ENCODE results near the gene LRP1. TPM values are rescaled to one million over a fixed set of nuclear protein-coding genes. Genes with fewer than 3 reads are reported as not detected.

Gene LRP1
- polyA plus RNA-seq, 2 donors: 29.6 to 47.6 TPM

GRCh38 chr12:57088354-57089270 is 39.7 kb upstream of the LRP1 start, which contains the start of gene NAB2:
TSS of gene NAB2 (plus strand) at chr12:57089114. CDS start at chr12:57089272, 158 bp downstream.
- H3K27me3 ChIP-seq (ENCODE audit: control insufficient read depth in 1 of 2, insufficient read depth in 2 of 2, low read length in 2 of 2): no peaks in the 10 kb centered on the region
- peak within 1 kb of the TSS; percentile 98 to 99 for H3K27ac ChIP-seq (ENCODE audit: low read depth in 2 of 2, low read length in 1 of 2)
- WGBS, 2 donors: 0 to 1% methylated on average over 52 to 91 of the region's 91 CpGs
- peak within 1 kb of the TSS; percentile 59 to 75 for H3K4me3 ChIP-seq (ENCODE audit: low read depth in 1 of 2, low read length in 2 of 2)
- no peaks in the 10 kb centered on the region for H3K9me3 ChIP-seq (ENCODE audit: control insufficient read depth in 2 of 2, insufficient read depth in 1 of 2, low read depth in 1 of 2, low read length in 1 of 2)
- peaks cover 3 to 19% of the 10 kb centered on the region in 2 donors for H3K4me1 ChIP-seq (ENCODE audit: control insufficient read depth in 2 of 2, insufficient read depth in 2 of 2, low read length in 1 of 2)
- peaks cover 3 to 15% of the 10 kb centered on the region in 2 donors for H3K36me3 ChIP-seq (ENCODE audit: control insufficient read depth in 2 of 2, insufficient read depth in 2 of 2, low read length in 1 of 2)

- Histone ChIP-seq H3K9me3 (ENCODE audit: control insufficient read depth in 2 of 2, insufficient read depth in 1 of 2, low read depth in 1 of 2, low read length in 1 of 2) (no peaks in the 10 kb centered on the region), H3K27ac (ENCODE audit: low read depth in 2 of 2, low read length in 1 of 2) (peak overlapping the region; percentile 98 to 99), H3K36me3 (ENCODE audit: control insufficient read depth in 2 of 2, insufficient read depth in 2 of 2, low read length in 1 of 2) (peaks cover 3 to 16% of the 10 kb centered on the region in 2 donors), H3K4me1 (ENCODE audit: control insufficient read depth in 2 of 2, insufficient read depth in 2 of 2, low read length in 1 of 2) (peaks cover 5 to 25% of the 10 kb centered on the region in 2 donors), H3K27me3 (ENCODE audit: control insufficient read depth in 1 of 2, insufficient read depth in 2 of 2, low read length in 2 of 2) (no peaks in the 10 kb centered on the region), H3K4me3 (ENCODE audit: low read depth in 1 of 2, low read length in 2 of 2) (peak overlapping the region; percentile 59 to 75)
- WGBS, 2 donors: 0 to 2% methylated on average over 45 of the region's 45 CpGs
Observed at GRCh38 chr12:57089271-57090245, 38.7 kb upstream of the LRP1 start.

- Histone ChIP-seq H3K36me3 (ENCODE audit: control insufficient read depth in 2 of 2, insufficient read depth in 2 of 2, low read length in 1 of 2) (peaks cover 3 to 16% of the 10 kb centered on the region in 2 donors), H3K4me3 (ENCODE audit: low read depth in 1 of 2, low read length in 2 of 2) (peak overlapping the region; percentile 26 to 59), H3K27me3 (ENCODE audit: control insufficient read depth in 1 of 2, insufficient read depth in 2 of 2, low read length in 2 of 2) (no peaks in the 10 kb centered on the region), H3K9me3 (ENCODE audit: control insufficient read depth in 2 of 2, insufficient read depth in 1 of 2, low read depth in 1 of 2, low read length in 1 of 2) (no peaks in the 10 kb centered on the region), H3K27ac (ENCODE audit: low read depth in 2 of 2, low read length in 1 of 2) (peak overlapping the region; percentile 65 to 74), H3K4me1 (ENCODE audit: control insufficient read depth in 2 of 2, insufficient read depth in 2 of 2, low read length in 1 of 2) (peaks cover 7 to 31% of the 10 kb centered on the region in 2 donors)
- 30 to 41% methylated on average over 6 of the region's 6 CpGs for WGBS, 2 donors
Observed at GRCh38 chr12:57090490-57090889, 37.8 kb upstream of the LRP1 start.

GRCh38 chr12:57090924-57091637 is 37.2 kb upstream of the LRP1 start:
- H3K27me3 ChIP-seq (ENCODE audit: control insufficient read depth in 1 of 2, insufficient read depth in 2 of 2, low read length in 2 of 2): no peaks in the 10 kb centered on the region
- WGBS, 2 donors: 47 to 67% methylated on average over 20 to 22 of the region's 22 CpGs
- H3K36me3 ChIP-seq (ENCODE audit: control insufficient read depth in 2 of 2, insufficient read depth in 2 of 2, low read length in 1 of 2): peaks cover 3 to 16% of the 10 kb centered on the region in 2 donors
- H3K4me3 ChIP-seq (ENCODE audit: low read depth in 1 of 2, low read length in 2 of 2): peak overlapping the region; percentile 0 to 59
- H3K4me1 ChIP-seq (ENCODE audit: control insufficient read depth in 2 of 2, insufficient read depth in 2 of 2, low read length in 1 of 2): peaks cover 7 to 30% of the 10 kb centered on the region in 2 donors
- H3K9me3 ChIP-seq (ENCODE audit: control insufficient read depth in 2 of 2, insufficient read depth in 1 of 2, low read depth in 1 of 2, low read length in 1 of 2): no peaks in the 10 kb centered on the region
- peak overlapping the region; percentile 65 to 74 for H3K27ac ChIP-seq (ENCODE audit: low read depth in 2 of 2, low read length in 1 of 2)

- Histone ChIP-seq H3K9me3 (ENCODE audit: control insufficient read depth in 2 of 2, insufficient read depth in 1 of 2, low read depth in 1 of 2, low read length in 1 of 2) (no peaks in the 10 kb centered on the region), H3K27me3 (ENCODE audit: control insufficient read depth in 1 of 2, insufficient read depth in 2 of 2, low read length in 2 of 2) (no peaks in the 10 kb centered on the region), H3K36me3 (ENCODE audit: control insufficient read depth in 2 of 2, insufficient read depth in 2 of 2, low read length in 1 of 2) (peaks cover 3 to 20% of the 10 kb centered on the region in 2 donors), H3K27ac (ENCODE audit: low read depth in 2 of 2, low read length in 1 of 2) (peak overlapping the region; percentile 18 to 65), H3K4me3 (ENCODE audit: low read depth in 1 of 2, low read length in 2 of 2) (no peak overlapping the region), H3K4me1 (ENCODE audit: control insufficient read depth in 2 of 2, insufficient read depth in 2 of 2, low read length in 1 of 2) (peaks cover 7 to 37% of the 10 kb centered on the region in 2 donors)
- WGBS, 2 donors: 65 to 68% methylated on average over 24 to 25 of the region's 25 CpGs
Observed at GRCh38 chr12:57091638-57092528, 36.4 kb upstream of the LRP1 start.

GRCh38 chr12:57092529-57092862 is 35.8 kb upstream of the LRP1 start:
- Histone ChIP-seq H3K27ac (ENCODE audit: low read depth in 2 of 2, low read length in 1 of 2) (peak overlapping the region; percentile 79 to 95), H3K27me3 (ENCODE audit: control insufficient read depth in 1 of 2, insufficient read depth in 2 of 2, low read length in 2 of 2) (no peaks in the 10 kb centered on the region), H3K4me3 (ENCODE audit: low read depth in 1 of 2, low read length in 2 of 2) (no peak overlapping the region), H3K4me1 (ENCODE audit: control insufficient read depth in 2 of 2, insufficient read depth in 2 of 2, low read length in 1 of 2) (peaks cover 7 to 39% of the 10 kb centered on the region in 2 donors), H3K36me3 (ENCODE audit: control insufficient read depth in 2 of 2, insufficient read depth in 2 of 2, low read length in 1 of 2) (peaks cover 3 to 22% of the 10 kb centered on the region in 2 donors), H3K9me3 (ENCODE audit: control insufficient read depth in 2 of 2, insufficient read depth in 1 of 2, low read depth in 1 of 2, low read length in 1 of 2) (no peaks in the 10 kb centered on the region)
- 60 to 63% methylated on average over 5 of the region's 5 CpGs for WGBS, 2 donors

- Histone ChIP-seq H3K4me1 (ENCODE audit: control insufficient read depth in 2 of 2, insufficient read depth in 2 of 2, low read length in 1 of 2) (peaks cover 7 to 39% of the 10 kb centered on the region in 2 donors), H3K27ac (ENCODE audit: low read depth in 2 of 2, low read length in 1 of 2) (peak overlapping the region; percentile 79 to 95), H3K4me3 (ENCODE audit: low read depth in 1 of 2, low read length in 2 of 2) (no peak overlapping the region), H3K27me3 (ENCODE audit: control insufficient read depth in 1 of 2, insufficient read depth in 2 of 2, low read length in 2 of 2) (no peaks in the 10 kb centered on the region), H3K9me3 (ENCODE audit: control insufficient read depth in 2 of 2, insufficient read depth in 1 of 2, low read depth in 1 of 2, low read length in 1 of 2) (no peaks in the 10 kb centered on the region), H3K36me3 (ENCODE audit: control insufficient read depth in 2 of 2, insufficient read depth in 2 of 2, low read length in 1 of 2) (peaks cover 3 to 22% of the 10 kb centered on the region in 2 donors)
- 68 to 73% methylated on average over 4 of the region's 4 CpGs for WGBS, 2 donors
Observed at GRCh38 chr12:57092876-57093414, 35.3 kb upstream of the LRP1 start.

Measured in esophagus (tissue), 2 donors.